ENCODE data around the gene STRA6.
A peak's percentile ranks its signal among the peaks of the same experiment; 100 is the strongest.

Gene STRA6

DNA sequence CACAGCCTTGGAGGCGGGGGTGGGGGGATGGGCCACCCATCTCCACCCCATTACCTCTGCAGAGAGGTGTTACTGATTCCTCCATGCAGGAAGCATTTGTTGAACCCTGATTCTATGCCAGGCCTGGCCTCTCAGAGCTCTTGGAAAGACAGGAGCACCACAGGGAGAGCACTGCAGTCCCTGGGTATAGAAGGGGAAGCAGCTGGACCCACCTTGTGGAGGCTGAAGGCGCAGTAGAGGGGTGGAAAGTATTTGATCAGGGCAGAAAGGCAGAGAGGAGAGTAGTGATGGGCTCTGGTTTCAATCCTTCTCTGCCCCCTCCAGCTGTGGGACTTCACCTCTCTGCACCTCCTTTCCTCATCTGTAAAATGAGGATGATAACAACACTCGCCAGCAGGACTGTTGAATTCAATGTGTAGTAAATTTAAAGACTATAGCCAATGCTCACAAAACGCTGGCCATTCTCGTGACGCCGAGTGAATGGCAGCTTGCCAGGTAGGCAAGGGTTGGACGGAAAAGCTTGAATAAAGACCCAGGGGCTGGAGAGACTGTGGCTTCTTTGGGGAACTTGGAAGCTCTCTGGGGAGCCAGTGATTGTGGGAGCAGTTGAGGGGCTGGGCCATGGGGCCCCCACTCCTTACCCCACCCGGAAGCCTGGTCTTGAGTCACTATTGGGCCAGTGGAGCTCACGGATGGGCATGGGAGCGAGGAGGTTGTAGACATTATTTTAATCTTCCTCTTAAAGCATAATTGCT is 25.6 kb upstream of the STRA6 start:
- DNase-seq: peak; percentile 59

DNA sequence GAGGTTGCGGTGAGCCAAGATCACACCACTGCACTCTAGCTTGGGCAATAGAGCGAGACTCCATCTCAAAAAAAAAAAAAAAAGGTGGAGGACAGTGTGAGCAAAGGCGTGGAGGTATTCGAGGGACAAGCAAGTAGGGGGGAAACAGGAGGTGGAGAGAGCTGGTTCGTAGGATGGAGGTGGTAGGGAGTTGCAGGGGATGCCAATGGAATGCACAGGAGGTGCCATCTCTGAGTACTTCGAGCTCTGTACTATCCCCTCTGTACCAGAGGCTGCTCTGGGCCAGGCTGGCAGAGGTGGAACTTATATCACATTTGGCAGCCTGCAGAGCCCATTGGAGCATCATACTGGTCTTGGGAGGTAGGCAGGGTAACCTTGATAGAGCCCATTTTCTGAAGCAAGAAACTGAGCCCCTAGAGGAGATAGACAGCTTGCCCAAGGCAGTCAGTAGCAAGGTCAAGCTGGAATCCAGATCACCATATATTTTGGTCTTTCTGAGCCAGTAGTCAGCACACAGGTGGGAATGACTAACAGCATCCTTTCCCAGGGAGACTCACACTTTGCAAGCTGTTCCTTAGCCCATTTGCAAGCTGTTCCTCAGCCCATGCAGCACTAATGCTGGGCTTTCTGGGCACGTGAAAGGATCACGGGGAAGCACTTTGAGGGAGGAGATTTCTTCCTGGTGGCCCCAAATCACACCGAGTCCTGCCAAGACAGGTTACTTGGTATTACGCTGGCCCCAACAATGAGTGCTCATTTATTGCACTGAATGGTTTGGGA is 24.4 kb upstream of the STRA6 start:
- no peak for DNase-seq

DNA sequence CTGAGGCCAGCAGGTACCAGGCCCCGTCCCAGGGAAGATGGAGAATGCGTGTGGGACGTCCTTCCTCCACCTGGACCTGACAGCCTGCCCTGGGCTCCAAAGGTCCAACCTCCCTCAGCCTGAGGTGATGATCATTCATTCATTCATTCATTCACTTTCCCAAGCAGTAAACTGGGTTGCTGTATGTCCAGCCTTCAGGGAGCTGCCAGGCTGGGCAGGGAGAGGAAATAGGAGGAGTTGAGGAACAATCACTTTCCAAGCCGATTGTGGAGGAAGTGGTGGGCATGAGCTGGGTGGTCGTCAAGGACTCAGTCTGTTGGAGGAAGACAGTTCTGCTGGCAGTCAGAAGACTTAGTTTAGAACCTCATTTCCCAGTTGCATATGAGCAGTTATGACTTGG is 23.3 kb upstream of the STRA6 start:
- no peak for DNase-seq

DNA sequence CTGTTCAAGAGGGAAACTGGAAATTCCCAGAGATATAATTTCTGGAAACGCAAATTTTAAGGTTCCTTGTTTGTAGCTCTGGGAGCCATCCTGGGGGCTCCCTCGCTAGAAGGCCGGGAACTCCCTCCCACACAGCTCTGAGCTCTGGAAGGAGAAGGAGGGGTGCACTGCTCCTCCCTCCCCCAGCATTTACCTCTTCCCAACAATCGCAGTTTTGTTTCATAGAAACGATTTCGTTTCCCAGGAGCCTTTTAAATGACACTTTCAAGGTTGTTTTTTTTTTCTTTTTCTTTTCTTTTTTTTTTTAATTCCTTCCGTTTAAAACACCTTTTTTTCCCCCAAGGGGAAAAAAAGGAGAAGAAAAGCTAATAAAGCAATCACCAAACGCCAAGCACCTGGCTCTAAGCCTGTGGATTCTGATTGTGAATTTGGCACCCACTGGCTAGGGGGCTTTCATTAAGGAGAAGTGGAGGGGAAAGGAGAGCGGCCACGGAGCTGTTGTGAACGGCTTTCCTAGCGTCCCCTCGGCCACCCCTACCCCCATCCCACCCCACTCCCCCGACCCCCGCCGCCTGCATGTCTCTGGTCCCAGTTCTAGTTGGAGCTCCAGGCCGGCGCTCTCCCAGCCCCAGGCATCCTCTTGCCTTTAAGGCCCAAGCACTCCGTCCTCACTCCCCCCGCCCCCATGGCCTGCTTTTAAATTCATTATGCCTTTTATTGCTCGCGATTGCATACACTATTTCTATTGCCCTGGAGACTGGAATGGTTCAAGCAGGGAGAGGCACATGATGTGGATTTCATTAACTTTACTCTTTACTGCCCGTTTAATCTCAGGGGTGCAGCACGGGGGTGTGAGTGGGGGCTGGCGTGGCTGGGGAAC is 19.9 kb upstream of the STRA6 start:
- DNase-seq: no peak

DNA sequence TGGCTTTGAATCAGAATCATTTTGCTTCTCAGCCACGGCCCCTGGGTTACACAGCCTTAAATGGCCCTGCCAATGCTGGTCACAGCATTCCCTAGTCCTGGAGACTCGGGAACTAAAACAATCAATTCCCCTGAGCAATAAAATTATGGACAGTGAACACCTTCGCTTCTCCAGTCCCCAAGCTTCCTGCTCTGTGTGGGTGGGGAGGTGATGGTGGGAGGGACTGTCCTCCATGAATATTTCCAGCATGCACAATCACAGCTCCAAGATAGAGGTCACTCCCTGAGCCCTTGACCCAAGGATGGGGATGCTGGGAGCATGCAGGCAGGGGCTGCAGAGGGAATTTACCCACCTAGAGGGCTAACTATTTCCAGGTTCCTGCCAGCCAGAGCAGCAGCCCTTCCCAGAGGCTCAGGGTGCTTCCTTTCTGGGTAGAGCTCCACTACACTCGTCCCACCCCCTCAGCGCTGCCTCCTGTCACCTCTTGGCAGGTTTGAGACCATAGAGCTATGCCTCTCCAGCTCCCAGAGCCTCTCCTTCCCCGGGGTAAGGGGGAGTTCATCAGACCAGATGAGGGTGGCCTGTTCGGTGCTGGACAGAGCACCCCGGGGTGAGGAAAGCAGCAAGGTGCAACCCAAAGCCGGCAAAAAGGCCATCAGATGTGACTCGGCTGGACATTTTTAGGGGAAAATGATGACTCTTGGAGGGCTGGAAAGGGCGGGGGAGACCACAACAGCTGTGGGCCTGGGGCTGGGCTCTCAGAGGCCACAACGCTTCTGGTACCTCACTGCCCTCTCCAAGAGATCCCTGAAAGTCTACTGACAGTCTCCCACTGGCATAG is 19.0 kb upstream of the STRA6 start:
- DNase-seq: no peak

DNA sequence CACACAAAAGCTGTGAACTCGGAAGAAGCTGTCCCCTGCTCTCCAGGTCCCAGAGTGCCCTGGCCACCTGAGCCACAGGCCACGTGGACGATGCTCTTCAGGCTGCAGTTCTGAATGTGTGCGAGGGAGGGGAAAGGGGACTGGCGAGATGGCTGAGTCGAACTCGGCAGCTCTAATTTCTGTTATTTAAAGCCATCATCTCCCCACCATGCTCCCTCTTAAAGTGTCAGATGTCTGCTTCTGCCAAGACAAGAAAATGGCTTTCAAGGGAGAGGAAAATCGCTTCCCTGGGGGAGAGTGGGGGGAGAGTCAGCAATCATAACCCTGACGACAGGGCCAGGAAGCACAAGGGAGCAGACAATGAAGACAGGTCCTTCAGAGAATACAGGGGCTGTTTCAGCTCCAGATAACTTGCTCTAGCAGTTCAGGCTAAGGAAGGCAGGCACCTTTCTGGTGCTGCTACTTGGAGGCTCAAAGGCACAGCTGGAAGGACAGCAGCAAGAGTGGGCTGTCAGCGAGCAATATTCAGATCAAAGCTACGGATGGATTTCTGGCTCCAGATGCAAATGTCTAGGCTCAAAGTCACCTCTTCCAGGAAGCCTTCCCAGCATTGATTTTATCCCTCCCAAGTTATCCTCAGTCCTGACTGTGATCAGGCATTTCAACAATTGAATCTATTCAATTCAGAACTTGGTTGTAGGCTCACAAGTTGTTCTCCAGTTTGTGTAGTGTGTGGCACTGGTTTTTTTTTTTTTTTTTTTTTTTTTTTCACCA is 18.1 kb upstream of the STRA6 start:
- DNase-seq: no peak

DNA sequence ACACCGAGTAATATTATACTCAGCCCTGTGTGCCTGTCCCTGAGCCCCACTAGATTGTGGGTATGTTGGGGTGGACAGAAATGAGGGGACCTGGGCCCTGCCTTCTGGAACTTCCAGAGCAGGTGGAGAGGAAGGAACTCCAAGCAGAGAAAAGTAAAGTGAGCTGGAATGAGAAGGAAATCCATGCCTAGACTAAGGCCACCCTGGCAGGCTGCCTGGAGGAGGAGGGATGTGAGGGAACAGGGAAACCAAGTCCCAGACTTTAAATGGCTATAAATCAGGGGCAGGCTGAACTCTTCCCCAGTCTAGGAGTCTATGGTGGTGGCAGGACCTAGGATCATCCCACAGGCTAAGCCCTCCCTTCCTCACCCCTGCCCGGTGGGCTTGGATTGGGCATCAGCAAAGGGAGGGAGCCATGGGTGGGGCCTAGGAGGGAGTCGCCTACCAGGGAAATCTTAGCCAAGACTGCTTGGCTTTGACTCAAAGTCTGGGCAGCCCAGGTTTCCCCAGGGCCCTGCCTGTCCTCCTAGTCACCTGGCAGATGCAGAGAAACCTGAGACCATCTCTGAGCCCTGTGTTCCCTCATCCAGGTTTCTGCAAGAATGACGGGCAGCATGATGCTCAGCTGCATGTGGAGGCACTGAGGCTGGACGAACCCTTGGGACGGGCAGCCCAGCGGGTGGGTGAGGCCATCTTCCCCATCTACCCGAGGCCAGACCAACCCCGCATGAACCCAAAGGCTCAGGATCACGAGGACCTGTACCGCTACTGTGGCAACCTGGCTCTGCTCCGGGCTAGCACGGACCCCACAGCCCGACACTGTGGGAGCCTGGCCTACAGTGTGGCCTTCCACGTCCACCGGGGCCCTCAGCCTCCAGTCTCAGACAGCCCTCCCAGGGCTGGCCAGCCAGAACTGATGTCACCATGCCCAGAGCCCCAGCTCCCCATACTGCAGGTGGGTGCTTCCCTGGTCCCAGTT is 15.6 kb upstream of the STRA6 start:
- DNase-seq: no peak

DNA sequence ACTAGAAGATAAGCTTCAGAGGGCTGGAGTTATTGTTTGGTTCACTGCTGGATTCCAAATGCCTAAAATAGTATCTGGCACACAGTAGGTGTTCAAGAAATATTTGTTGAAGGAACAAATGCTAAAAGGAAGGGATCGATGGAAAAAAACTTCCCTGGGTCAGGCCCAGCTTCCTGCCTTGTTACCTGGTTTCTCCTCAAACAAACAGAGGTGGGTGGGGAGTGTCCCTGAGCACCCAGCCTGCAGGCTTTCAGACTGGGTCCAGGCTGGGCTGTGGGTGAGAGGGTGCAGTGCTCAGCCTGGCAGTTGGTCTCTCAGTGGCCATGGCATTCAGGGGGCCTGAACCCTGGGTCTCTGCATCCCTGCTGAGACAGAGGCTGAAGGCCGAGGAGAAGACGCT is 14.4 kb upstream of the STRA6 start:
- no peak for DNase-seq

DNA sequence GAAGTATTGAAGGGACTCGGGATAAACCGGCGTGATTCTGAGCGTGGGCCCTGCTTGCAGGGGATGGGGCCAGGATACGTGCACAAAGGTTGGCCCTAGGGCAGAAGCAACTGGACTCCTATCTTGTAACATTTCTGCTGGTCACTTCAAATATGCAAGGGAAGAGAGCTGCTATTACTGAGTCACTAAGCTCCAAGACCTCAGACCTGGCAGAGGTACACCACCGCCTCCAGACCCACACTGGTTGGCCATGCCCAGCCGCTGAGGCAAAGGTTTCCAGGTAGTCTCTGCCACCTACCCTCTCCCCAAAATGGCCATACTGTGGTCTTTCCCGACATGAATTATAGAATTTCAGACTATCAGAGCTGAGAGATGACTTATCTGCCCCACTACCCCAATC is 13.4 kb upstream of the STRA6 start:
- DNase-seq: no peak

DNA sequence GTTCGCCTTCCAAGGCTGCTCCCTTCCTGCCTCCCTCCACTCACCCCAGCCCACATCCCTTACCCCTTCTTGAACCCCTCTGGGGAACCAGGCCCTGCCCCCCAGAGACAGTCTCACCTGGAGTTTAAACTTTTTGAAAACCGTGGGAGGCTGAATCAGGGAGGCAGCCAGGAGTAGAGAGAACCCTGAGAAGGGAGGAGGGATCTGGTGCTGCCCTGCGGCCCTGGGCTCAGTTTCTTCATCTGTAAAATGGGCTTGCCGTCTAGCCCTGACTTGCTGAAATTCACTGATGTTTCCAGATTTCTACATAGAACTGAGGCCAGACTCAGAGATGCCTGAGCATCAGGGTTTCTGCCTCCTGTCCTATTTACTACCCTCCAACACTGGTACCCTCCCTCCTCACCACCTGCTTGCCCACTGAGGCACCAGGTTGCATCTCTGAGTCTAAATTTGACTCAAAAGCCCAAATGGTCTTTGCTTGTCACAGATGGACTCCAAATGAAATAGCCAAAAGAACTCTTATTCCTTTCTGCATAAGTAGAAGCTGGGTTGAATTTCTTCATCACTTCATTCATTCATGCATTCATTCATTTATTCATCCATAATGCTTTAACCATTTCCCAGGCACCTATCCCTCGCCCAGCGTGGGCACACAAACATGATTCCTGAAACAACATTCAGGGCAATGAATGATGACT is 11.9 kb upstream of the STRA6 start:
- DNase-seq: no peak

DNA sequence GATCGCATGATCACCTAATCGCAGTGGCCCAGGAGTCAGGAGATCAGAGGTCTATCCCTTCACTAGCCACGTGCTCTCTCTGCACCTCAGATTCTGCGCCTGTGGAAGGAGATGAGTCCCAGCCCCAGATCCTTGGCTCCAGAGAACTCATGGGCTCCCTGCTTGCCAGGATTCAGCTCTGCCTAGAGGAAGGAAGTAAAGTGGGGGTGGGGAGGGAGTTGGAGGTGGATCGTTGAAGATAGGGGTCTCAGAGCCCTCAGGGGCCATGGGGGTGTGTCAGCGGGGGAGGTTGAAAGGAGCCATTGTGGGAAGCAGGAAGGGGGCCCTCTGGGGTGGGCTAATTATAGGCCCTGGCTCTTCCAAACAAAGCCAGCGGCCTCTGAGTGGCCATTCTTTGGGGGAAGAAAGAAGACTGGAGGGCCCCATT is 11.3 kb upstream of the STRA6 start:
- no peak for DNase-seq

DNA sequence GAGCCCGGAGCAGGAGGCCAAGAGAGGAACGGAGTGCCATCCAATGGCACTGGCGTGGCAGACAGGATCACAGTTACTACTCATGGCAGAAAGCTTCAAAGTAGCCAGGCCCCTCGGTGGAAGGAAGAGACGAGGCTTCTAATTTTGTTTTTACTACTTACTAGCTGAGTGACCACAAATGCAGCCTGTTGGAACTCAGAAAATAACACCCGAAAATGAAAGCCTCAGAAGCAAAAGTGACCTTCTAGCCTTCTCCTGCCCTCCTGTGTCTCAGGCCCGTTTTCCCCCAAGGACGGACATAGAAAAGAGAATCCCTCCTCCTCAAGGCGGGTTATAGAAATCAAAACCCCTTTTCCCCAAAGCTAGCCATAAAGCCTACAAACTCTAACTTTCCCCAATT is 9.9 kb upstream of the STRA6 start:
- no peak for DNase-seq

DNA sequence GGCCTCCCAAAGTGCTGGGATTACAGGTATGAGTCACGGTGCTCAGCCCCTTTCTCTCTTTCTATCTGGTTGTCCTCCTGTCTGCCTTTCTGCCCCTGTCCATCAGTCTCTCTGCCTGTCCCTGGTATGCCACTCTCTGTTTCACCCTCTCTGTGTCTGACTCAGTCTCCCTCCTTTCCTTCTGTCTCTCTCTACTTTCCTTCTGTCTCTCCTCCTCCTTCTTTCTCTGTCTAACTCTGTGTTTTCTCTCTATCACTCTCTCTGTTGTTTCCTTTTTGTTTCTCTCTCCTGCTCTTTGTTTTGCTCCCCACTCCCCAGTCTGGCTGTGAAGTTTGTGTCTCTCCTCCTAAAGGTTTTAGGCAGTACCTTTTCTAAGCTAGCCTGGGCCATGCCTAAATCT is 9.1 kb upstream of the STRA6 start:
- no peak for DNase-seq

DNA sequence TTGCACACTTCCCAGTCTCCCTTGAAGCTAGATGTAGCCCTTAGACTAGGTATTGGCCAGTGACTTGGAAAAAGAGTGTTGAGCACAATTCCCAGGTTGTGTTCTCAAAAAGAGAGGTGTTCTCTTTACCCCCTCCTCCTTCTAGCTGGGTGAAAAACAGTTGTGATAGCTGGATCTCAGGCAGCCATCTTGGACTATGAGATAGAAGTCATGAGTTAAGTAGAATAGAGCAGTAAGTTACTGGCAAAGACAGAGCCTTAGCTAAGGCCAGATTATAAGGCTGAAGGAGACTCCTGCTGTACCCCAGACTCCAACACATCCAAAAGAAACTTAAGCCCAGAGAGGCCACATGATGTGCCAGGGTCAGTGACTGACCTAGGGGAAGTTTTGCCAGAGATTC is 8.1 kb upstream of the STRA6 start:
- DNase-seq: no peak

DNA sequence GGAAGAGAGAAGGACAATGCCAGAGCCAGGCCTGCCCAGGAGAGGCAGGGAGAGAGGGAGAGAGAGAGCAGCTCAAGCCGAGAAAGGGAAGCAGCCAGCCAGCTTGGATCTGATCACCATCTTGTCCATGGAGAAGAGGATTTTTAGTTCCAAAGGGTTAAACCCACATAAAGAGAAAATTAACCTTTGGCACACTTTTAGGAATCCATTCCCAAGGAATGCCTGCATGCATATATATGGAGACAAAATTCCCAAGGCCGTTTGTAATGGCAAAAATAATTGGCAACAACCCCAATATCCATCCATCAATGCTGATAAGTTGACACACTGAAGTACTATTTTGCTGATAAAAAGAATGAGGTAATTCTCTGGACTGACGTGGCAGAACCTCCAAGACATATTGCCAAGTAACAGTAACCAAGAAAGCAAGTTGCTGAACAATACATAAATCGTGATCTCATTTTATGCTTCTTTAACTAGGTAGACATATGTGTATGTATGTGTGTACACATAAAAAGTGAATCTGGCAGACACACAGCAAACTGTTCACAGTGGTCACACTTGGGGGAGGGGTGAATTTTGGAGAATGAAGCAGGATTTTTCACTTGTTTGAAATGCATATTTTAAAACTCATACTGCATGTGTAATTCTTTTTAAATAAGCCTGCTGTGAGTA is 7.5 kb upstream of the STRA6 start:
- DNase-seq: no peak

DNA sequence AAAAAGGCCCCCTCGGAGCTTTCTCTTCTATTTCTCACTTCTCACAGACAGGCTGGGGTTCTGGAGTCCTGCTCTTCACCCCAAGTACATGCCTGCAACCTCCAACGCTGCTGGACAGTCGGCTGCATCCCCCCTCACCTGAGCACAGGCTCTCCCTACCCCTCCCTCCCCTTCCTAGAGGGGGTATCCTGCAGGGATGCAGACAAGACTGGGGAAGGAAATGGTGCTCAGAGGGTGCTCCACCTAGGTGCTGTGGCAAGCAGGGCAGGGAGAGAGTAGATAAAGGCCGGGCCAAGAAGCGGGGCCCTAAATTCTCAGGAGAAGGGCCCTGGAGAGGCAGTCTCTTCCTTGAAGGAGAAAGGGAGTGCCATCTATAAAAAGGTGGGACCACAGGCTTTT is 7.0 kb upstream of the STRA6 start:
- DNase-seq: no peak

DNA sequence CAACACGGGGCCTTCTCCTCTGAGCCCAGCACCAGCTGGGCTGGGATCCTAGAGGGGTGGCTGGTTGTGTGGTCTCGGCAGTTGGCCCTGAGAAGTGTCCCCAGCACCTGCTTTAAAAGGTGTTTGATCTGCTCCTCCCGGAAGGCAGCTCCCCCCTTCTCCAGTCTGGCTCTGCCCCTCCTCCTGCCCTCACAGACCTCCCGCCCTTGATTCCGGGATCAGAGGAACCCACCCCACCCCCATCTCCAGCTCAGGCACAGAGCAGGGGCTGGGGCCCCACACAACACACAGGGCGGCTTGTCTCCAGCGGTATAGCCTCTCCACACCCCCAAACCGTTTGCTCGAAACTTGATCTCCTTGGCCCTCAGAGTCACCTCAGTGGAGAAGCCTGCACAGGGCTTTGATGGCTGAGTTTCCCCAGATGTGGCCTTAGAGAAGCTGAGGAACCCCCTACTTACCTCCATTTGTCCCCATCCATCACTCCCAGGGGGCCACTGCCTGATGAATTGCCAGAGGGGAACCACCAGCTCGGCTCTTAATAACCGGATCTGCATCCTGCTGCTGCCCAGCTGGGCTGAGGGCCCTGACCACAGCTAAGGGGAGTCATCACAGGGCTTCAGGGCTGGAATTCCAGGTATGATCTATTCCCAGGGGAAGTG is 6.4 kb upstream of the STRA6 start:
- no peak for DNase-seq

DNA sequence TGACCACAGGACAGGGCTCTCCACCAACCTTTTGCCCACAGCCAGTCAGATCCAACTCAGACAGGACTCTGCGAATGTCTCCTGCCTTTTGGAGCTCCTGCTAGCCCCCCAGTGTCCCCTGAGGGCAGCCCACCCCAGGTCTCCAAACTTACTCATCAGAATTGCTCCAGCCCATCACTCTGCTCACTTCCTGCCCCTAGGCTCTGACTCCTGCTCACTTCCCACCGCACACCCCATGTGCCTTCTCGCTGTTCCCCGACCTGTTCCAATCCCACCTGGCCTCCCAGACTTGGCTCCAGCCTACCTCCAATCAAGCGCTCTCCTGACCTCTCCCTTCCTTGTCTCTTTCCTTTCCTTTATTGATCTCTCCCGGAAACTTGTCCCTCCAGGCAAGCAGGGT is 5.9 kb upstream of the STRA6 start:
- no peak for DNase-seq
